ENCODE measurements around the gene GRIN1.

GRCh38 chr9:137165250-137165836, 26.4 kb downstream of the GRIN1 start:
- TF ChIP-seq CTCF (IDR thresholded peaks at IDR 0.05; ENCODE audit: low read depth, low read length): no peak
- no peak for TF ChIP-seq MYC (IDR thresholded peaks at IDR 0.05; ENCODE audit: low read depth, low read length)

Measured in NB4 (cell line).